GM19193 (cell line): ENCODE results near the gene MED13L.

ENCODE experiments used
- POLR2A ChIP-seq: IDR thresholded peaks from 4 replicates; pipeline ENCODE4 v1.6.1; 2011; ENCODE audit not compliant: insufficient read depth, insufficient read length; ENCODE audit errors: extremely low read depth

MED13L gene

GRCh38 chr12:116150452-116150851 lies 127.0 kb downstream of the MED13L start:
- TF ChIP-seq POLR2A = no peak

- no peak for TF ChIP-seq POLR2A
Measured at GRCh38 chr12:116150001-116150400, 127.5 kb downstream of the MED13L start.

GRCh38 chr12:116148844-116149243 lies 128.6 kb downstream of the MED13L start:
- TF ChIP-seq POLR2A = no peak

- TF ChIP-seq POLR2A = no peak
Measured at GRCh38 chr12:116146386-116146785, 131.1 kb downstream of the MED13L start.

GRCh38 chr12:116145451-116145850 lies 132.0 kb downstream of the MED13L start:
- no peak for TF ChIP-seq POLR2A

GRCh38 chr12:116144384-116144783 lies 133.1 kb downstream of the MED13L start:
- TF ChIP-seq POLR2A = no peak

GRCh38 chr12:116143909-116144308 lies 133.6 kb downstream of the MED13L start:
- TF ChIP-seq POLR2A = no peak

- TF ChIP-seq POLR2A = no peak
Measured at GRCh38 chr12:116142936-116143898, 134.3 kb downstream of the MED13L start.

GRCh38 chr12:116141833-116142162 lies 135.7 kb downstream of the MED13L start:
- TF ChIP-seq POLR2A = no peak

GRCh38 chr12:116141110-116141832 lies 136.2 kb downstream of the MED13L start:
- no peak for TF ChIP-seq POLR2A

- no peak for TF ChIP-seq POLR2A
Measured at GRCh38 chr12:116140529-116140928, 137.0 kb downstream of the MED13L start.

GRCh38 chr12:116138781-116139180 lies 138.7 kb downstream of the MED13L start:
- no peak for TF ChIP-seq POLR2A

- TF ChIP-seq POLR2A = no peak
Measured at GRCh38 chr12:116138364-116138763, 139.1 kb downstream of the MED13L start.

- no peak for TF ChIP-seq POLR2A
Measured at GRCh38 chr12:116137318-116137717, 140.2 kb downstream of the MED13L start.

GRCh38 chr12:116136340-116136739 lies 141.2 kb downstream of the MED13L start:
- no peak for TF ChIP-seq POLR2A
